NCI-H146 treated with DMSO at 0.1 percent for 48 hours (cell line): ENCODE results near the gene TXNDC2.
"Not testable (repeated sequence)": the region's sequence is repeated elsewhere in the genome, so short reads cannot be mapped to it uniquely, and the experiment has no call there.

ENCODE experiments used
- DNase-seq: peaks from one replicate; lab custom pipeline; 2025; ENCODE audit not compliant: unreplicated experiment; lab: John Stamatoyannopoulos, UW

TXNDC2 gene

DNA sequence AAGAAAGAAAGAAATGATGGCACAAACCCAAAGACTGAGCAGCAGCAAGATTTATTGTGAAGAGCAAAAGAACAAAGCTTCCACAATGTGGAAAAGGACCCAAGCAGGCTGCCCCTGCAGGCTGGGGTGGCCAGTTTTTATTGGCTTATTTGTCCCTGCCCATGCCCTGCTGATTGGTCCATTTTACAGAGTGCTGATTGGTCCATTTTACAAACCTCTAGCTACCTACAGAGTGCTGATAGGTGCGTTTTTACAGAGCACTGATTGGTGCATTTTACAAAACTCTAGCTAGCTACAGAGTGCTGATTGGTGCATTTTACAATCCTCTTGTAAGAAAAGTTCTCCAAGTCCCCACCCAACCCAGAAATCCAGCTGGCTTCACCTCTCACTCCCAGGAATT, 26.5 kb downstream of the TXNDC2 start:
- not testable (repeated sequence) for DNase-seq

DNA sequence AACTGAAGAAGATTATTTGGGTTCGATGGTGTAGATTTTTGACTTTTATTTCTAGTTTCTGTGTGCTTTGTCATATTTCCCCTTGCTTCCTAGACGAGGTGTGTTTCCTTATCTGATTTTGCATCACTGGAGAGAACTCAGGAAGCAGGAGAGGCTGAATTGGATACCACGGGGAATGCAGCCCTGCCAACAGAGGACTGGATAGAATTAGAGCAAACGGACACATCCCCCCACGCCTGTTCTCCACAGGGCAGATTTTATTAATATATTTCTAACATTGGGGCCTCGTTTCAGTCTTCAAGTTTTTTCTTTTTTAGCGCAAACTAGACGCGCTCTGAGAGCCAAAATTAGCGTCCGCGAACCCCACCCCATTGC, 27.4 kb downstream of the TXNDC2 start:
- DNase-seq: no peak

DNA sequence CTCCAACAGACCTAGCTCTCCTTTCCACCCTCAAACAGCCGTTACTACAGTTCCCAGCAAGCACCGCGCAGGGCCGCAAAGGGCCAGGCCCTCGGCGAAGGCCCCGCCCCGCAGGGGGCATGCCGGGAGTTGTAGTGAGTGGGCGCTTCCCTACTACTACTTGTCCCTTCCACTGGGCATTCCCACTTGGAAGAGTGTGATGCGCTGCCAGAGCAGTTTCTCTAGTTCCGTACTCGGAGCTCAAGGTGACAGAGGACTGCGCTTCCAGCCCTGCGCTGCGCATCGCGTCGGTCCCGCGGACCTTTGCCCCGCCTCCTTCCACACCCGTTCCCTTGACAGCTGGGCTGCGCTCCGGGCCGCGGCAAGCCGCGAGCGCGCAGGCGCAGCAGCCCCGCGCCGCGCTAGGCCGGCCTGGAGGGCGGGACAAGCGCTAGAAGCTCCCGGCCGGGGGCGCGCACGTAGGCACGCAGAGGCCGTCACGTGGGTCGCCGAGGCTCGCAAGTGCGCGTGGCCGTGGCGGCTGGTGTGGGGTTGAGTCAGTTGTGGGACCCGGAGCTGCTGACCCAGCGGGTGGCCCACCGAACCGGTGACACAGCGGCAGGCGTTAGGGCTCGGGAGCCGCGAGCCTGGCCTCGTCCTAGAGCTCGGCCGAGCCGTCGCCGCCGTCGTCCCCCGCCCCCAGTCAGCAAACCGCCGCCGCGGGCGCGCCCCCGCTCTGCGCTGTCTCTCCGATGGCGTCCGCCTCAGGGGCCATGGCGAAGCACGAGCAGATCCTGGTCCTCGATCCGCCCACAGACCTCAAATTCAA, 28.0 kb downstream of the TXNDC2 start, which contains the start of gene VAPA:
Gene VAPA, plus strand, starts transcription at position 491 of the 808 bp plus-strand sequence. Its CDS starts 241 bp downstream, at position 732.
- DNase-seq: peak; percentile 99

DNA sequence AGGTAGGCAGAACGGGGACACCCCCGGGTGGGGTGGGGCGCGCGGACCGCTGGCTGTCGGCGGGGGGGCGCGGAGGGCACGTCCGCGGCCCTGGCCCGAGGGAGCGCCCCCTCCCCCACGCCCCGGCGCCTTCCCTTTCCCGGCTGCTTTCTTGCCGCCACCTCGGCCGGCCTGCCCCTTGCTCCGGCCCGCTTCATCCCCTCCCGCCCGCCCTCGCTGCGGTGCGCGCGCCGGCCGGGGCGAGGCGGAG, 28.5 kb downstream of the TXNDC2 start:
- DNase-seq: no peak

DNA sequence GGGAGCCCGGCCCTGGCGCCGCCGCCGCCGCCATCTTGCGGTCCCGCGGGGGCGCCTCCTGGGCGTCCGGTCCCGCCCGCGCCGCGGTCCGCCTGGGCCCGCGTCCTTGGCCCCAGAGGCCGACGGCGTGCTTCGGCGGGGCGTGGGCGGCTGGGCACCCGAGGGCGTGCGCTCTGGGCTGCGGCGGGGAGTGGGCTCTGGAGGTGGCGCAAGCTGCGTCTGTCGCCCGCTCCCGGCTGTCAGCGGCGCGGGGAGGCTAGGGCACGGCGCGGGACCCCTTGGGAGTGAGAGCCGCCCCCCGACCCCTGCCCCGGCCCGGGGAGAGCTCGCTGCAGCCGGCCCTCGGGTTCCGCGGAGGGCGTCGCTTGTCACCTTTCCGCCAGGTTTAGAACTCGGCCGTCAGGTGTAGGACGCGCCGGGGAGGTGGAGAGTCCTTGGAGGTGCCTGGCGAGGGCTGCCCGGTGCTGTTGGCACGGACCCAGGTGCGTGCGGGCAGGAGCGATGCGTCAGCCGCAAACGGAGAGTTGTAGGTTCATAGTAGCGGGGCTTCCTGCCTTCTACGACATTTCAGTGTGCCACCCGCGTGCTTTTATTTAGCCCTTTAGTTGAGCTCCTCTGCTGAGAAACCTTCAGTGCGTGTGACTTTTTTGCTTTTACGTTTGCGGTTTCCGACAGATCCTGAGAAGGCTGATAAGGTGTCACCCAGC, 29.0 kb downstream of the TXNDC2 start:
- peak; percentile 55 for DNase-seq

DNA sequence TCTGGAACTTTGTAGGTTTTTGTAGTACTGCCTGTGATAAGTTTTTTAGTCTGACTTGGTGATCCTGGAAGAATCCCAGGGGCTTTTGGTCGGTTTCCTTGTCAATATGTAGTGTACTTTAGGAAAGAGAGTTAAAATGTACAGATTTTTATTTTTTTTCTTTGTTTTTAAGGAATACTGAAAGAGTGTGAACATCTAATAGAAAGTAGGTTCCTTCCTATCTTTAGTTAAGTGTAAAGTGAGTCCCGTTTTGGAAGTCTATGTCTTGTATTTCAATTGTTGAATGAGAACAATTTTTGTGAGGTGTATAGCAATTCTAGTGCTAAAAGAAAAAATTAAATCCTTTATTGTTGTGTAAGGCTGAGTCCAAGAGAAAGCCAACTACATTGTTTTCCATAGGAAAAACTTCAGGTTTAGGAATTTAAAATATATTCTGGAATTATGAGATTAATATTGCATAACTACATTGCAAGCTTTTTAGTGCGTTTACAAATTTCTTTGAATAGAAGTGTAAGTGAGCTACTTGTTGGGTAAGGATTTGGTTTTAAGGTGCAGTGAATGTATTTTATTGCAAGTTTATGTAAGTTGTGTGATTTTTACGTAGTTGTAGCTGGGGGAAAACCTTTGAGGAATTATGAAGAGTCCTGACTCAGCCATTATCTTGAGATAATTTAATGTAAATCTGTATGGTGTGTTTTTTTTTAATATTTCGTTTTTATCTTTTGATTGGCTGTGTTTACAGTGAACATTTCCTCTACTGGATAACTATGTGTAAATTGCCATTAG, 29.7 kb downstream of the TXNDC2 start:
- DNase-seq: peak; percentile 51

DNA sequence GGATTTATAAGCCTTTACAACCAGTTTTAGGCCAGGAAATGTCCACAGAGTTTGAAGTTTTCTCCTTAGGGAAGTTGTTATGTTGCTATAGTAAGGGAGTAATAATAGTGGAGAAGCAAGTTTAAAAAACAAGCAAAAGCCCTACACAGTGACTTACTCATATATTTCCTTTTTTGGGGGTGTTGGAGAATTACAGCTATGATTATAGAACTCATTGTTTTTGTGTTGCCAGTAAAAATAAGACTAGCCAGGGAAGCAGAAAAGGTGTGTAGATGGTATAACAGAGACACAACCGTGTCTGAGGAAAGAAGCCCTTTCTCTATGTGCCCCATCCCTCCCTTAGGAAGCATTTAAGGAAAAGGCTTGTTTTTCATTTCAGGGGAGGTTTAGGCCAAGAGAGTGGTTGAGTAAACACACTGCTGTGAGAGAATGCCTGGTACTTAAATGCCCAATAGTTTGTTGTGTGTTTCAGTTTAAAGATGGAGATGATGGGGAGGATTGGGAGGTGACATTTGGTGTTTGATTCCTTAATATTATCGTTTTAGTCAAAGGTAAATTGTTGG, 30.4 kb downstream of the TXNDC2 start:
- DNase-seq: no peak

DNA sequence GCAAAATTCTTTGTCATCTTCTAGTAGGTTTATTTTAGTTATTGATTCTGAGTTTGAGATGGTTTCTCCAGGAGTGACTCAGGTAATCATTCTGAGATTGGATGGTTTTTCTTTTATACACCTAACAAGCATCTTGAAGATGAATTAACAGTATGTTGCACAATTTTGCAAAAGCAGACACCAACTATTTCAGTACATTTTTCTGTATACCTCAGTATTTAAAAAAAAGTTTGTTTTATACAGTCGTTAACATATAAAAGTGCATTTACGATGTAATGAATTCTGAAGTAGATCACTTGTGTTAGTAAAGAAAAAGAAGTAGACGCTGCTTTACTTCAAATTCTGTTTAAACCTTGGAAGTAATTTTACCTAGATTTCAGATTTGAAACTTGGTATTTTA, 31.0 kb downstream of the TXNDC2 start:
- no peak for DNase-seq

DNA sequence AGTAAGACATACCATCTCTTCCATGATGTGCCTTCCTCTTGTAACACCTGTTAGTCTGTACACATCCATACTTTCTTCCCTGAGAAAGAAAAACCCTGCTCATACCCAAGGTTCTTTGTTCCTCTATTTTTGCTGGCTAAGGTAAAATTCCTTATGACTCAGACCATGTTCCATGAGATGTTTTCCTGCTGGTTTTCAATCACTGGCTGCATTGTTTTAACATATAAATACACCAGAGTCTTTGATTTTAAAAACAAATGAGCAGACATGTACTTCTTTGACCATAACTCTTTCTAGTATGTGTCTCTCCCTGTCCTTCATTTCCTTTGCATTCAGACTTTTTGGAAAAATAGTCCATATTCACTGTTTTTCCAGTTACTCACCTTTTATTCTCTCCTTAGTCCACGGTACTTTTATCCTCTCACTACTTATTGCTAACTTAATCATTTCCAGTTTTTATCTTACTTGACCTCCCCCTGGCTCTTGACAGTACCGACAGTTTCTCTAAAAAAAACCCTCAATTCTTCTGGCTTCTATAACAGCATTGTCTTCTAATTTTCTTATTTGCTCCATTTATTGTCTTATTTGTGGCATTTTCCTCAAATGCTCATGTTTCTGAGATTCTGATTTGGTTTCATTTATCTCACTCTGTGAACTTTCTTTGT, 32.4 kb downstream of the TXNDC2 start:
- no peak for DNase-seq

DNA sequence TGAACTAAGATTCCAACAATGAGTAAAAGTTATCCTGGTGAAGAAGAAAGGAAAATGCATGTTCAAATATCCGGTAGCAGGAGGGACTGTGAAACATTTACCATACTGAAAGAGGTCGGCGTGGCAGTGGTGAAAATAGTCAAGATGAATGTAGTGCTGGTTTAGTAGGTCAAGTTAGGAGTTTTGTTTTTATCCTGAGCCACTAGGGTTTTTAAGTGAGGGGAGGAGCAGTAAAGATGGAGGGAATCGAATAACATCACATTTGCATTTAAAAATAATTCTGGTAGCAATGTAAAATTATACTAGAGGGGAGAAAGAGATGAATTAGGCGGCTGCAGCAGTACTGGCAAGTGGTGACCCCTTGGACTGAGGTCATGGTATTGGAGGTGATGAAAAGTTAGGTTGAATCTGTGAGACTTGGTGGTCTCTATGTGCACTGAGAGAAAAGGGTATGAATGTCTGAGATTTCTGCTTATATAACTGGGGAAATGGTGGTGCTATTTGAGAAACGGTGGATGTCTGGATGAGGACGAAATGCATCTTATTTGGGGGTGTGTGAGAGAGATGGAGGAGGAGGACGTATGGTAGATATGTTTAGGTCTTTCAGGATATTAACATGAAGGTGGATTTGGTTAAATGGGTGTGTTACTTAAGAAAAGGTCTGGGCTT, 33.9 kb downstream of the TXNDC2 start:
- DNase-seq: no peak

DNA sequence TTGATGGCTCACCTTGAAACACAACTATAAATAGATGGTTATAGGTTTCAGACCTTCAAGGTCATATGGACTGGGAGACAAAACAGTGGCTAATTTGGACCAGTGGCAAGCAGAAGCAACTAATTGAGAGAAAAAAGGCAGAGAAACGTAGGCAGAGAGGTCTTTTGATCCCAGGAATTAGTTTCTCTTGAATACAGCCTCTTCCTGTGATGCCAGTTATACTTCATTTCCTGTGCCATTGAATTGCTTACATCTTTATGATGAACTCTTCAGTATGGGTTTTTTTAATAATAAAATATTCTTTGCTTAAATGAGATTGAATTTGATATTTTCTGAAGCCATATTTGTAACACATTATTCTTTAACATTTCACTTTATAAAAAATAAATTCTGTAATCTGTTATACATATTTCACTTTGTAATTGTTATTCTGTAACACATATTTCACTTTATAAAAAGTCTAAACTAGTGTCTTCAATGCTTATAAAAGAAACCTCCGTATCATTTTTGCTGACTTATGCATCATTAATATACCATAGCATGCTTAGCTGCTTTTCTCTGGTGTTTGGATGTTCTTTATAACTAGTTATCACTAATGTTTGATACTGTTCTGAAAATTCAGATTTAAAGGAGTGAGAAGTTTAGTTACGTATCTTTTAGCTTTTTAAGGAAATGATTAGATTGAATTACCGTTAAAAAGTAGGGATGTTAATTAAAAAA, 37.0 kb downstream of the TXNDC2 start:
- DNase-seq: no peak

DNA sequence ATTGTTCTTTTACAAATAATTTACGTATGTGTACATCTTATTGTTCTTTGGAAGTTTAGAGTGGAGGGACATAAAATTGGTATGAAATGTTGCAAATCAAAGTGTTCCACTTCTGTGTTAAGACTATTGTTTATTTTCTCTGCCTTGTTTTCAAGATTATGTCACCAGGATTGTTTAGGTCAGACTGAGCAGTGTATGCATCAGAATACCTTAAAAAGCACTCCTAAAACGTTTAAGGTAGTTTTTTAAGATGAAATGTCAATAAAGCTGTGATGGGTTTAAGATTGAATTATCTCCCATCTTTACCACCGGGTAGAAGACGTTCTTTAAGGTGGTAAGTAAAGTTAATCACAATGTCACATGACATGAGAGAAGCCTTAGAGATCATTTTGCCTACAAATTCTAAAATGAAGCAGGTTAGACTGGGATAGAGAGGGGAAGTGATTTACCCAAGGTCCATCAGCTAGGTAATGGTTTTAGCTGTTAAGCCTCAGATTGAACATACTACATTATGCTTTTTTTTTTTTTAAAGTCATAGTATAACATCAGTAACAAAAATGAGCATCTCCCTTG, 38.7 kb downstream of the TXNDC2 start:
- no peak for DNase-seq

DNA sequence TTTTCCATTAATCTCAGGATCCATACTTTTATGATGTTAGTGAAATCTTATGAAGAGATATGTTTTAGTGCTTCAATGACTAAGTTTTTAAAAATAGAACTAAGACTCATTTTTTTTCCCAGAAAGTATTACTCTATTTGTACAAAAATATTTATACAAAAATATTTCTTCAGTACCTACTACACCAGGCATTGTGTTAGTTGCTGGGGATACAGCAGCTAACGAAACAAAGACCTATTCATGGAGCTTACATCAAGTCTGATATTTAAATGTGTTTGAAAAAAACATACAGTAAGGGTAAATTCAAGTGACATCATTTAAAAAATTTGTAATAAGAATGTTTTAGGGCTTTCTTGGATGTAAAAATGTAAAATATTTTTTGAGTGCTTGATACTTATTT, 39.6 kb downstream of the TXNDC2 start:
- no peak for DNase-seq

DNA sequence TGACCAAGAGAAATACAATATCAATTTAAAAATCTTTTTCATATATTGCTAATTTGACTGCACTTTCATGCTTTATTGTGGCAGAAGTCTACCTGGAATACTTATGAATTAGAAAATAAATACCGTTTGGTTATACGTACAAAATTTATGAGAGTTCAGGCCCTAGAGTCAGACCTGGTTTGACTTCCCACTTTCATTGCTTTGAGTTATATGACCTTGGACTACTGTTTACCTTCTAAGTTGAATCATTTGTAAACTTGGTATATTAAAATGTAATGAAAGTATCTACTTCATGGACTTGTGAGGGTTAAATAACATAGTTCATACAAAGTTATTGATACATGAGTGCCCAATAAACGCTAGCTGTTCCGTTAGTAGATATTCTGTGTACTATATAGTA, 40.0 kb downstream of the TXNDC2 start:
- DNase-seq: no peak

DNA sequence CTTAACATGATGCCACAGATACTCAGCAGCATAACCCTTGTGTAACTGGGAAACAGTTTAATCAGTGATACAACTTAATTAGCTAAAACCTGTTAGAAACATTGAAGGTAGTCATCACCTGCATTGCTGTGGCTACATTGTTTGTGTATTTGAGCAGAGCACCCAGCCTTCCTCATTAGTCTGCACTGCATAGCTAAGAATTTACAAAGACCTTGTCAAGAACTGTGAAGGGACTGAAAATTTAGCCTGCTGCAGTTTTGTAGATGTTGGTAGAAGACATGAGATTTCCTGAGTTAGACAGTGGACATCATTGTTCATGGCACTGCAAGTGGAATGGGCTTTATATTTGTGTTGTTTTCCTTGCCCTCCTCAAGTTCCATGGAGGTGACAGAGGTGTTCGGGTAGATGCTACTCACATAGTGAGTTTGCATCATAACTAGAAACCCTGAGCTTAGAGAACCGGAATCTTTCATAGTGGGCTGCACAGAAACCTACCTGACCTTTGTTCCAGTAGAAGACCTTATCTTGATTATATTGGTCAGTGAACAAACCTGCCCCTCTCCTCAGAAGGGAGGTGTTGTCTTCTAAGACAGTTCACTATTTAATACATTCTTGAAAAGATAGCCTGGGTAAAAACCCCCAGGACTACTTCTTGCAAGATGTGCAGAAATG, 40.6 kb downstream of the TXNDC2 start:
- no peak for DNase-seq

DNA sequence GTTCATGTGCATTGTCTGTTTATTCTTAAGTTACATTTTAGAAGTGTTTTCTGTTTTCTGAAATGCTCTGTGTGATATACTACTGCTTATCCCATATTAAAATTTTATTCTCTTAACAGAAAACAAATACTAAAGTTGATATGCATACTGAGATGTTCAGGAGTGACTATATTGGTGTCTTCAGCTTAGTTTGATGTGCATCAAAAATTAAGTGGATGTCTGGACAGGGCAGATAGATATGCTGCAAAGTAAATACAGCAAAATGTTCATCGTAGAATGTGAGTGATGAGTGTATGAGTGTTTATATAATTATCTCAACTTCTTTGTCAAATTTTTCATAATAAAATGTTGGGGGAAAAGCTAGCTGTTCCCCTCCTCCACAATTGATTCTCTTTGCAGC, 41.2 kb downstream of the TXNDC2 start:
- no peak for DNase-seq

DNA sequence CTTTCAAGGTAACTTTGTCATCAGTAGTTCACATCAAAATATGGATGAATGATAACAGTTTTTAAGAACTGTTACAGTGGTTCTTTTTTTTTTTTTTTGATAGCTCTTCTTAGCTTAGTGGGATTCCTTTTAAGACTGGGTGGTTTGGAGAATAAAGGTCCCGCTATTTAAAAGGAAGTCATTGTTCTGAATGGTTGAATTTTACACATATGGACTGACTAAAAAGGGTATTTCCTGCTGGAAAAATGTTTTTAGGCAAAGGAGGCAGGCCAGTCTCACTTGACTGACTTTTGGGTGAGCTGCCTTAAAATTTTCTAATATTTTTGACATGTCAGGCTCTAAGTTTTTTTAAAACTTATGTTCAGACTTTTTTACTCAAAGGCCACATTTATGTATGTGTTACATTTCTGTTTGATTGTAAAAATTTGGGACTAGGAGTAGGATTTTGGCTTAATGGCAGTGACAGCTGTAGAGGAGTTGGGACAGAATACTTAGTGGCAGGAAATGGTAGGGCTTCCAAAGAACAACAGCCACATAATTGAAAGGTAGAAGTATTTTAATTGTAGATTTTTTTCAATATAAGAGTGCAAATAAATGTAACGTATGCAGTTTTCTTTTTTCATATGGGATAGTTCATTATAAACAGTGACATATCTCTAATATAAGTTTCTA, 41.8 kb downstream of the TXNDC2 start:
- no peak for DNase-seq

DNA sequence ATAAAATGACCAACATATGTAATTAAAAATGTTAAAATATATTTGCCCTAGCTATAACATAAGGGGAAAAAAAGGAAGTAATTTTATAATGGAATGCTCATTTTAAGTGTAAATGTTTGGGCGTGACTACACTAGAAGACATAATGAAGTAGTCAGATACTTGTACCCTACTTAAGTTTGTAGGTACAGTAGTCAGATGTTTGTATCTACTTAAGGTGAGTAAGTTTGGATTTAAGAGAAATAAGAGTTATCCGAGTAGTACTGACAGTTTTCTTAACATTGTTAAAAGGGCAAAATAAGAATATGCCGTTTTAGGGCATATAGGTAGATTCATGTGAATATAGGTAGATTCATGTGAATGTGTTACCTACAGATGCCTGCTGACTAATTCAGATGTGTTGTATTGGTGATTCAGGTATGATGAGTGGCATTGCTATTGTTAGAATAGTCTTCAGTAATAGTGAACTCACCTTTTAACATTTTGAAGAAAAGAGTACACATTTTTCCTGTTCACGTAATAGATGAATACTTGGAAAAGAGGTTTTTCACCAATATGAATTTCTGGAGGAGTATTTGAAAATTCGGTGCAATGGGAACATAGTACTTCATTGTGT, 43.0 kb downstream of the TXNDC2 start:
- DNase-seq: no peak
